Cerebellar nuclear complex (tissue), 1 donor: ENCODE results near the gene PHF20.
"Not testable (repeated sequence)": the region's sequence is repeated elsewhere in the genome, so short reads cannot be mapped to it uniquely, and the experiment has no call there.

Experiments used
- DNase-seq, 2 experiments: peaks; one replicate each; lab custom pipeline; 2025; lab: John Stamatoyannopoulos, UW

Gene PHF20

GRCh38 chr20:35776513-35777101 lies 4.8 kb downstream of the PHF20 start:
- peak in 1 of 2 experiments; percentile 3 for DNase-seq

GRCh38 chr20:35783811-35784210 lies 12.0 kb downstream of the PHF20 start:
- DNase-seq: not testable (repeated sequence)

GRCh38 chr20:35785541-35785940 lies 13.7 kb downstream of the PHF20 start:
- not testable (repeated sequence) for DNase-seq

GRCh38 chr20:35788796-35789195 lies 17.0 kb downstream of the PHF20 start:
- DNase-seq: no peak

GRCh38 chr20:35791097-35791496 lies 19.3 kb downstream of the PHF20 start:
- no peak for DNase-seq

GRCh38 chr20:35791821-35792220 lies 20.0 kb downstream of the PHF20 start:
- DNase-seq: no peak

- DNase-seq: no peak
Measured at GRCh38 chr20:35792740-35793139, 20.9 kb downstream of the PHF20 start.

- no peak for DNase-seq
Measured at GRCh38 chr20:35796571-35796970, 24.8 kb downstream of the PHF20 start.

- DNase-seq: no peak
Measured at GRCh38 chr20:35801865-35802264, 30.1 kb downstream of the PHF20 start.

- DNase-seq: no peak
Measured at GRCh38 chr20:35806075-35806474, 34.3 kb downstream of the PHF20 start.

- no peak for DNase-seq
Measured at GRCh38 chr20:35807877-35808276, 36.1 kb downstream of the PHF20 start.

GRCh38 chr20:35820715-35821114 lies 48.9 kb downstream of the PHF20 start:
- no peak for DNase-seq

GRCh38 chr20:35821807-35822242 lies 50.0 kb downstream of the PHF20 start:
- no peak for DNase-seq

- DNase-seq: no peak
Measured at GRCh38 chr20:35823147-35823546, 51.3 kb downstream of the PHF20 start.

- no peak for DNase-seq
Measured at GRCh38 chr20:35823937-35824336, 52.1 kb downstream of the PHF20 start.

- DNase-seq: no peak
Measured at GRCh38 chr20:35826397-35826998, 54.7 kb downstream of the PHF20 start.

GRCh38 chr20:35828434-35828833 lies 56.6 kb downstream of the PHF20 start:
- DNase-seq: peak in 1 of 2 experiments; percentile 27

- no peak for DNase-seq
Measured at GRCh38 chr20:35828916-35829315, 57.1 kb downstream of the PHF20 start.

GRCh38 chr20:35830264-35830663 lies 58.4 kb downstream of the PHF20 start:
- no peak for DNase-seq

GRCh38 chr20:35831029-35831428 lies 59.2 kb downstream of the PHF20 start:
- no peak for DNase-seq

GRCh38 chr20:35831971-35832370 lies 60.2 kb downstream of the PHF20 start:
- no peak for DNase-seq

- DNase-seq: no peak
Measured at GRCh38 chr20:35833241-35833640, 61.4 kb downstream of the PHF20 start.

GRCh38 chr20:35837577-35838195 lies 65.9 kb downstream of the PHF20 start:
- no peak for DNase-seq

- no peak for DNase-seq
Measured at GRCh38 chr20:35838205-35838604, 66.4 kb downstream of the PHF20 start.
